ENCODE results near the gene SEPTIN3. TPM values are rescaled to one million over a fixed set of nuclear protein-coding genes. Genes with fewer than 3 reads are reported as not detected.

SEPTIN3 gene
- total and polyA plus RNA-seq, 2 donors from 2014 or later: 0.22 to 0.49 TPM

DNA sequence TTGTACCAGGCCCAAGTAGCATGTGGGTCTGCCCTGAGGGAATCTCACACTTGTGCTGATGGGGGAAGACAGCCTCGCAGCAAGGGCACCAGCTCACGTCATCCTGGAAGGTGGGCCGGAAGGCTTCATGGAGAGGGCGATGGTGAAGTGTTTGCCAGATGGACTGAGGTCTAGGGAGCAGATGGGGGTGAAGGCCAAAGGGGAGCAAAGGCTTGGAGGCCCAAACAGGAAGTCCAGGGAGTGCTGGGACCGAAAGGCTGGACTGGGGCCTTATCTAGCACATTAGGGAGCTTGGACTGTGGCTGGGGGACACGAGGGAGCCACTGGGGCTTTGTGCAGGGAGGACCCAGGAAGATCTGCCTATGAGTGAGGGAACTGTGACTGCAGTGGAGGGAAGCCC lies 41.4 kb upstream of the SEPTIN3 start:
- Histone ChIP-seq H3K27ac (ENCODE audit: low read depth in 2 of 2, low read length in 2 of 2) (no peak overlapping the region), H3K9ac (ENCODE audit: low read length in 3 of 3) (no peak overlapping the region), H3K36me3 (ENCODE audit: control insufficient read depth in 2 of 3, insufficient read depth in 3 of 3, low read length in 3 of 3) (no peaks in the 10 kb centered on the region), H3K4me1 (ENCODE audit: control insufficient read depth in 2 of 3, insufficient read depth in 2 of 3, low read depth in 1 of 3, low read length in 3 of 3) (no peaks in the 10 kb centered on the region), H3K27me3 (ENCODE audit: control insufficient read depth, insufficient read depth, low read length) (no peaks in the 10 kb centered on the region), H3K9me3 (ENCODE audit: control insufficient read depth in 2 of 3, insufficient read depth in 1 of 3, low read length in 3 of 3) (no peaks in the 10 kb centered on the region), H3K4me3 (ENCODE audit: low read length in 3 of 3) (no peak overlapping the region)
- intact Hi-C loops (cut with DNase I): no loop called here
- TF ChIP-seq, protein P1, sequence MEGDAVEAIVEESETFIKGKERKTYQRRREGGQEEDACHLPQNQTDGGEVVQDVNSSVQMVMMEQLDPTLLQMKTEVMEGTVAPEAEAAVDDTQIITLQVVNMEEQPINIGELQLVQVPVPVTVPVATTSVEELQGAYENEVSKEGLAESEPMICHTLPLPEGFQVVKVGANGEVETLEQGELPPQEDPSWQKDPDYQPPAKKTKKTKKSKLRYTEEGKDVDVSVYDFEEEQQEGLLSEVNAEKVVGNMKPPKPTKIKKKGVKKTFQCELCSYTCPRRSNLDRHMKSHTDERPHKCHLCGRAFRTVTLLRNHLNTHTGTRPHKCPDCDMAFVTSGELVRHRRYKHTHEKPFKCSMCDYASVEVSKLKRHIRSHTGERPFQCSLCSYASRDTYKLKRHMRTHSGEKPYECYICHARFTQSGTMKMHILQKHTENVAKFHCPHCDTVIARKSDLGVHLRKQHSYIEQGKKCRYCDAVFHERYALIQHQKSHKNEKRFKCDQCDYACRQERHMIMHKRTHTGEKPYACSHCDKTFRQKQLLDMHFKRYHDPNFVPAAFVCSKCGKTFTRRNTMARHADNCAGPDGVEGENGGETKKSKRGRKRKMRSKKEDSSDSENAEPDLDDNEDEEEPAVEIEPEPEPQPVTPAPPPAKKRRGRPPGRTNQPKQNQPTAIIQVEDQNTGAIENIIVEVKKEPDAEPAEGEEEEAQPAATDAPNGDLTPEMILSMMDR (IDR thresholded peaks at IDR 0.05; ENCODE audit: borderline replicate concordance, extremely low read depth, insufficient read depth): no peak
- DNase-seq (no peak), FAIRE-seq (no peak)

DNA sequence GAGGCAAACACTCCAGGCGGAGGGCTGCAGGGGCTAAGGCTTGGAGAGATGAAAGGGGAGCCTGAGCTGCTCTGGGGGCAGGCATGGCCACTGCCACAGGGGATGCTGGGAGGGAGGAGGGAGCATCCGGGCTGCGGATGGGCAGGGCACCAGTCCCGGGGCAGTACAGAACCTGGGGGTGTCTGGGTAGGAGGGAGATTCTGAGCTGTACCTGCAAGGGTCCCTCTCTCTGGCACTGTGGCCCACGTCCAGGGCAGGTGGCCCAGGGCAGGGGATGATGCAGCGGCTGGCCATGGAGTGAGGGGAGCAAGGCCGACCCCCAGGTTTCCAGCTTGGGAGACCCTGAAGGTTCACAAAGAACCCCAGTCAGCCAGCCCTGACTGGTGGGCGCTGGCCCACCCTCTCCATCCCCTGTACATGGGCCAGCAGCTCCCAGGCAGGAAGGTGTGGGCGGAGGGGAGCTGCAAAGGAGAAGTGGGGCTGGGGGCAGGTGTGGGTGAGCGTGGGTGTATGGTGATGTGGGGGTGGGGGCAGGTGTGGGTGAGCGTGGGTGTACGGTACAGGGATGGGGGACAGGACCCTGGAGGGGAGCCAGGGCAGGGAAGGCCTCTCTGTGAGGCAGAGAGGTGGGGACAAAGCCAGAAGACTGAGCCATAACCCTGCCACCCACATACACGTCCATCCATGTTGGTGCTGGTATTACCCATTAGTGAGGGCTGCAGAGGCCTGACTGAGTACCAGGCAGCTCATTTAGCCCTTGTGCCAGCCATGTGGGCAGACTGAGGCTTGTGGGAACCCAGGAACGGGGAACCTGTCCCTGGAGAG lies 40.4 kb upstream of the SEPTIN3 start:
- Histone ChIP-seq H3K27ac (ENCODE audit: low read depth in 2 of 2, low read length in 2 of 2) (no peak overlapping the region), H3K9ac (ENCODE audit: low read length in 3 of 3) (no peak overlapping the region), H3K4me1 (ENCODE audit: control insufficient read depth in 2 of 3, insufficient read depth in 2 of 3, low read depth in 1 of 3, low read length in 3 of 3) (no peaks in the 10 kb centered on the region), H3K36me3 (ENCODE audit: control insufficient read depth in 2 of 3, insufficient read depth in 3 of 3, low read length in 3 of 3) (no peaks in the 10 kb centered on the region), H3K9me3 (ENCODE audit: control insufficient read depth in 2 of 3, insufficient read depth in 1 of 3, low read length in 3 of 3) (no peaks in the 10 kb centered on the region), H3K27me3 (ENCODE audit: control insufficient read depth, insufficient read depth, low read length) (no peaks in the 10 kb centered on the region), H3K4me3 (ENCODE audit: low read length in 3 of 3) (no peak overlapping the region)
- DNase-seq (no peak), FAIRE-seq (no peak)
- TF ChIP-seq, protein P1 (IDR thresholded peaks at IDR 0.05; ENCODE audit: borderline replicate concordance, extremely low read depth, insufficient read depth): no peak
- intact Hi-C loops (cut with DNase I): no loop called here

DNA sequence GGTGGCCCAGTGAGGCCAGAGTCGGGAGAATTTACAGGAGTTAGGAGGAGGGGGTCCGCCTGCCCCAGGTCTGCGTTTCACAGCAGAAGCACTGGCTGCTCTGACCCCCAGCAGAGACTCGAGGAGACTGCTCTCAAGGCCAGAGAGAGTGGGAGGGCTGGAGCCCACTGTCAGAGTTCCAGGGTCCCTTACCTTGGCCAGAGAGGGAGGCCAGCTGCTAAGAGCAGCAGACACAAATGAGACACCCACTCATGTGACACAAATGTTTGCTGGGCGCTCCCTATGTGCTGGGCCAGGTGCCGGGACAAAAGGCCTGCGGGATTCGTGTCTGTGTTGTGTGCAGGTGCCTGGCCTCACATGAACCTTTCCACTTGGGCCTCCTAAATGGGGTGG lies 39.8 kb upstream of the SEPTIN3 start:
- FAIRE-seq: no peak
- intact Hi-C loops (cut with DNase I): no loop called here
- no peak for DNase-seq
- no peak overlapping the region for H3K27ac ChIP-seq (ENCODE audit: low read depth in 2 of 2, low read length in 2 of 2)
- no peaks in the 10 kb centered on the region for H3K9me3 ChIP-seq (ENCODE audit: control insufficient read depth in 2 of 3, insufficient read depth in 1 of 3, low read length in 3 of 3)
- TF ChIP-seq, protein P1 (IDR thresholded peaks at IDR 0.05; ENCODE audit: borderline replicate concordance, extremely low read depth, insufficient read depth): no peak
- no peak overlapping the region for H3K9ac ChIP-seq (ENCODE audit: low read length in 3 of 3)
- no peaks in the 10 kb centered on the region for H3K27me3 ChIP-seq (ENCODE audit: control insufficient read depth, insufficient read depth, low read length)
- no peak overlapping the region for H3K4me3 ChIP-seq (ENCODE audit: low read length in 3 of 3)
- H3K4me1 ChIP-seq (ENCODE audit: control insufficient read depth in 2 of 3, insufficient read depth in 2 of 3, low read depth in 1 of 3, low read length in 3 of 3): no peaks in the 10 kb centered on the region
- no peaks in the 10 kb centered on the region for H3K36me3 ChIP-seq (ENCODE audit: control insufficient read depth in 2 of 3, insufficient read depth in 3 of 3, low read length in 3 of 3)
